DND-41 (cell line): Measurements from ENCODE around the gene NFXL1.

Source experiments
- ATAC-seq: fragments of 200-7000 bp; cut with Tn5 transposase; 3 replicates; pipeline ENCODE4 v1.9.1; 2021; ENCODE audit warnings: low read depth; ENCODE audit not compliant: insufficient read depth
- DNase-seq: peaks from one replicate; pipeline ENCODE4 v3.0.0-alpha.2; 2020
- H2AFZ ChIP-seq: 2 replicates; pipeline ENCODE4 v1.6.0; 2012; ENCODE audit warnings: low read depth, low read length
- H3K27ac ChIP-seq: 2 replicates; pipeline ENCODE4 v1.5.1; 2012; ENCODE audit warnings: low read length, inconsistent platforms
- H3K27me3 ChIP-seq: fragments of 200-600 bp; sonication (generic); 2 replicates; pipeline ENCODE4 v1.6.0; 2012; ENCODE audit warnings: low read length, mild to moderate bottlenecking, inconsistent platforms; ENCODE audit not compliant: insufficient read depth, poor library complexity
- H3K36me3 ChIP-seq: 2 replicates; pipeline ENCODE4 v1.5.1; 2012; ENCODE audit warnings: low read length, inconsistent platforms; ENCODE audit not compliant: insufficient read depth
- H3K4me1 ChIP-seq: 2 replicates; pipeline ENCODE4 v1.5.1; 2012; ENCODE audit warnings: mild to moderate bottlenecking, low read length; ENCODE audit not compliant: insufficient read depth
- H3K4me2 ChIP-seq: 2 replicates; pipeline ENCODE4 v1.6.0; 2012; ENCODE audit warnings: mild to moderate bottlenecking, moderate library complexity, low read length, inconsistent platforms; ENCODE audit not compliant: insufficient read depth
- H3K4me3 ChIP-seq, 2 experiments: fragments of 200-600 bp in 1 of 2; shearing (Covaris generic) in 1 of 2; 2 replicates each; pipeline ENCODE4 v1.5.1; 2012 to 2016; ENCODE audit warnings: inconsistent platforms in 2 of 2, low read length in 2 of 2, mild to moderate bottlenecking in 2 of 2, low read depth in 1 of 2, moderate library complexity in 1 of 2
- H3K79me2 ChIP-seq: 2 replicates; pipeline ENCODE4 v1.6.0; 2012; ENCODE audit warnings: low read length, inconsistent platforms; ENCODE audit not compliant: insufficient read depth
- H3K9ac ChIP-seq: 2 replicates; pipeline ENCODE4 v1.6.0; 2012; ENCODE audit warnings: low read depth, mild to moderate bottlenecking, inconsistent platforms, low read length, moderate library complexity
- H3K9me3 ChIP-seq: 2 replicates; pipeline ENCODE4 v1.5.1; 2012; ENCODE audit warnings: low read length, moderate library complexity, mild to moderate bottlenecking, inconsistent platforms; ENCODE audit not compliant: insufficient read depth, severe bottlenecking
- H4K20me1 ChIP-seq: 2 replicates; pipeline ENCODE4 v1.6.0; 2012; ENCODE audit warnings: low read length; ENCODE audit not compliant: insufficient read depth
- CTCF ChIP-seq: IDR thresholded peaks from 2 replicates; pipeline ENCODE4 v1.5.1; 2012; ENCODE audit warnings: borderline replicate concordance, low read length, moderate library complexity, mild to moderate bottlenecking; ENCODE audit not compliant: poor library complexity, severe bottlenecking; ENCODE audit errors: extremely low read depth
- EZH2 ChIP-seq: IDR thresholded peaks from 3 replicates; pipeline ENCODE4 v1.6.1; 2012; ENCODE audit warnings: borderline replicate concordance, low read depth, mild to moderate bottlenecking, moderate library complexity, low read length, inconsistent platforms; ENCODE audit not compliant: severe bottlenecking

The NFXL1 gene

GRCh38 chr4:47907089-47907646 lies 7.2 kb downstream of the NFXL1 start:
- ATAC-seq (no peak), DNase-seq (no peak)
- Histone ChIP-seq H3K9ac (no peak overlapping the region), H3K4me1 (peaks cover 21% of the 10 kb centered on the region), H3K4me3 (no peak overlapping the region), H3K4me2 (no peak overlapping the region), H3K36me3 (peaks cover 54% of the 10 kb centered on the region; the same call in 1 of the 2 replicates), H3K27me3 (no peaks in the 10 kb centered on the region), H4K20me1 (no peaks in the 10 kb centered on the region), H2AFZ (no peak overlapping the region), H3K27ac (no peak overlapping the region), H3K9me3 (no peaks in the 10 kb centered on the region), H3K79me2 (peaks cover 11% of the 10 kb centered on the region)
- TF ChIP-seq EZH2 (no peak), CTCF (no peak)

GRCh38 chr4:47899639-47900038 lies 14.7 kb downstream of the NFXL1 start:
- Histone ChIP-seq H4K20me1 (no peaks in the 10 kb centered on the region), H3K4me2 (no peak overlapping the region), H3K9me3 (no peaks in the 10 kb centered on the region), H3K4me1 (no peaks in the 10 kb centered on the region), H3K9ac (no peak overlapping the region), H3K79me2 (no peaks in the 10 kb centered on the region), H3K27me3 (no peaks in the 10 kb centered on the region), H3K4me3 (no peak overlapping the region), H3K27ac (no peak overlapping the region), H2AFZ (no peak overlapping the region), H3K36me3 (peaks cover 79% of the 10 kb centered on the region)
- ATAC-seq (no peak), DNase-seq (no peak)
- TF ChIP-seq CTCF: no peak
- TF ChIP-seq EZH2: no peak

- Histone ChIP-seq H2AFZ (no peak overlapping the region), H3K9ac (no peak overlapping the region), H3K4me3 (no peak overlapping the region), H3K79me2 (no peaks in the 10 kb centered on the region), H3K27me3 (no peaks in the 10 kb centered on the region), H3K4me2 (no peak overlapping the region), H4K20me1 (no peaks in the 10 kb centered on the region), H3K27ac (no peak overlapping the region; the same call in 1 of the 2 replicates), H3K4me1 (no peaks in the 10 kb centered on the region), H3K36me3 (peaks cover 79% of the 10 kb centered on the region), H3K9me3 (no peaks in the 10 kb centered on the region)
- no peak for TF ChIP-seq CTCF
- ATAC-seq (peak; percentile 90), DNase-seq (no peak)
These were observed 22.5 kb downstream of the NFXL1 start for GRCh38 chr4:47891928-47892327.

- H3K79me2 ChIP-seq: no peaks in the 10 kb centered on the region
- no peaks in the 10 kb centered on the region for H3K4me1 ChIP-seq
- DNase-seq (no peak), ATAC-seq (no peak)
- no peak overlapping the region for H2AFZ ChIP-seq
- no peak for TF ChIP-seq EZH2
- TF ChIP-seq CTCF: no peak
- H3K27ac ChIP-seq: no peak overlapping the region
- no peaks in the 10 kb centered on the region for H3K9me3 ChIP-seq
- no peaks in the 10 kb centered on the region for H3K27me3 ChIP-seq
- H3K9ac ChIP-seq: no peak overlapping the region
- H4K20me1 ChIP-seq: no peaks in the 10 kb centered on the region
- H3K4me3 ChIP-seq: no peak overlapping the region
- H3K4me2 ChIP-seq: no peak overlapping the region
- H3K36me3 ChIP-seq: peaks cover 83% of the 10 kb centered on the region
These were observed 32.2 kb downstream of the NFXL1 start for GRCh38 chr4:47882228-47882627.
